NCI-H510A treated with DMSO at 0.1 percent for 48 hours (cell line): Measurements from ENCODE around the gene KIF21A.

ENCODE experiments used
- DNase-seq: peaks from one replicate; lab custom pipeline; 2025; lab: John Stamatoyannopoulos, UW

Gene KIF21A

DNA sequence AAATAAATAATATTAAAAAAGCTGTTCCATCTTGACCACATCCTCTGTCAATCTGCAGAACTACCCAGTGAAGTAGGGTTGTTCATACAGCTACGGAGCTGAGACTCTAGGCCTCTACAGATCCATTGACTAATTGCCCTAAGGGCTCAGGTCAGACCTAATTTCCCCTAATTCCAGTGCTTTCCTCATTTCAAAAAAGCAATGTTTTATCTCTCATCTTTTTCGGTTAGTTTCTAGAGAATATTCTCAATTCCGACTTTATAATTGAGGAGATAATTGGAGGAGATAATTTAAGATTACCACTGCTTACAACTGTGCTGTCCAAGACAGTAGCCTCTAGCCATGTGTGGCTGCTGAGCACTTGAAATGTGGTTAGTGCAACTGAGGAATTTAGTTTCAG lies 167.1 kb downstream of the KIF21A start:
- DNase-seq: no peak

DNA sequence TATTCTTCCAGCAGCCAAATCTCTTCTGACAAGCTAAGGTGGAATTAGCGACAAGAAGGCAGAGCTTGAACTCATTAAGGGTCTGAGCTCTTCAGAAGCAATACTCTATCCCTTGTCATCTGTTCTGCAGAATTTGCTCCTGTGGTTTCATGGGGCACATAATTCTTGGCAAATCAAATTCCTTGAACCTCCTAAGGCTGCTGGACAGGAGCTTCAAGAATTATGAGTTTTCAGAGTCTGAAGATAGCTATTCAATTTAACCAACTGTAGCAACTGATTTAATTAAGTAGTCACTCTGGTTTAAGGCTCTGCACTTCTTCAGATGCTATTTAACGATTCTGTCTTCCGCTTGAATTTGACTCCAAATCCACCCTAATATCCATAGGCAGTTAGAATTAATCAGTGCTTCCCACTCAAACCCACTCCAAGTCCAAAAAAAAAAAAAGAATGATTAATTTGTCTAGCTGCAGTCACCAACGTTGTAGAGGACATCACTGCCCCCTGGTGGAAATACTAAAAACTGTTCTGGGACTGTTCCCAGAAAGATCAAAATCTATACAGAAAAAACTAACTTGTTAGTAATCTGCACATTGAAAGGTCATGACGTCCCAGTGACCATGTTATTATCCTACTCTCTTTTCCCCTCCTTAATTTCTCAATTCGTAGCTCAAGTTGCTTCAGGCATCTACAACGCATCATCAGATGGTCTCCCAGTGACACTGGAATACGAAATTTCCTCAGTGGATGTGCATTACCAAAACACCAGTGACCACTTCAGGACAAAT lies 169.9 kb downstream of the KIF21A start:
- no peak for DNase-seq

- no peak for DNase-seq
These were observed 173.4 kb downstream of the KIF21A start for GRCh38 chr12:39269492-39269891.

DNA sequence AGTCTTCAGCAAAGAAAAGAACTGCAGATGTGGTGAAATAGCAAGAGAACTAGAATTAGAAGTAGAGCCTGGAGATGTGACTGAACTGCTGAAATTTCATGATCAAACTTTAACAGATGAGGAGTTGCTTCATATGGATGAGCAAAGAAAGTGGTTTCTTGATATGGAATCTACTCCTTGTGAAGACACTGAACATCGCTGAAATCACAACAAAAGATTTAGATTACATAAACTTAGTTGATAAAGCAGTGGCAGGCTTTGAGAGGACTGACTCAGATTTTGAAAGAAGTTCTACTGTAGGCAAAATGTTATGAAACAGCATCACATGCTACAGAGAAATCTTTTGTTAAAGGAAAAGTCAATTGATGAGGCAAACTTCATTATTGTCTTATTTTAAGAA lies 175.0 kb downstream of the KIF21A start:
- no peak for DNase-seq

DNA sequence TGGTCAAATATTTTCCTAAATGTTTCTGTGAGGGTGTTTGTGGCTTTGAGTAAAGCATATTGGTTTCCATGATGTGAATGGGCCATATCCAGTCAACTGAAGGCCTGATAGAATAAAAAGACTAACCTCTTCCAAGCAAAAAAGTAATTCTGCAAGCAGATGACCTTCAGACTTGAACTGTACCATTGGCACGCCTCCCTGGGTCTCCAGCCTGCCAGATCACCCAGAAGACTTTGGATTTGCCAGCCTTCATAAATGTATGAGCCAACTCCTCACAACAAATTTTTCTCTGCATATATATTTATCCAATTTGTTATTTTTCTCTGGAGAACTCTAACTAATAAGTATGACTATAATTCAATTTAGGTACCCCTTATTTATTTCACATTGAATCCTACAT lies 190.3 kb downstream of the KIF21A start:
- no peak for DNase-seq
